WTC11 (cell line): ENCODE results near the gene DOHH. TPM values are rescaled to one million over a fixed set of nuclear protein-coding genes. Genes with fewer than 3 reads are reported as not detected.

Experiments used
- ATAC-seq: fragments of 200-7000 bp; cut with Tn5 transposase; 2 replicates; pipeline ENCODE4 v1.10.0; 2021; ENCODE audit warnings: mild to moderate bottlenecking, moderate library complexity
- CTCF ChIA-PET: fragments of 300-600 bp; sonication (Branson Sonifier 250); formaldehyde crosslinking; loops from one replicate; lab custom pipeline; 2021; ENCODE audit warnings: antibody characterized with exemption; lab: Charles Lee
- POLR2A ChIA-PET: fragments of 350-600 bp; sonication (Branson Sonifier 250); formaldehyde crosslinking; loops from one replicate; lab custom pipeline; 2021; ENCODE audit warnings: antibody characterized with exemption; lab: Charles Lee
- DNase-seq: peaks from one replicate; pipeline ENCODE4 v3.0.0; 2021; ENCODE audit warnings: low spot score
- H3K27ac Mint-ChIP-seq: 2 replicates; pipeline ENCODE4 v1.8.0; 2021; ENCODE audit warnings: mixed read lengths
- H3K27me3 Mint-ChIP-seq: 2 replicates; pipeline ENCODE4 v1.8.0; 2021; ENCODE audit warnings: low read depth, mild to moderate bottlenecking, moderate library complexity, mixed read lengths
- H3K36me3 Mint-ChIP-seq: 2 replicates; pipeline ENCODE4 v1.8.0; 2021; ENCODE audit warnings: mixed read lengths
- H3K4me1 Mint-ChIP-seq: 2 replicates; pipeline ENCODE4 v1.8.0; 2022; ENCODE audit warnings: mixed read lengths
- H3K4me3 Mint-ChIP-seq: 2 replicates; pipeline ENCODE4 v1.8.0; 2021; ENCODE audit warnings: mild to moderate bottlenecking, moderate library complexity, mixed read lengths
- H3K9me3 Mint-ChIP-seq: 2 replicates; pipeline ENCODE4 v1.8.0; 2021; ENCODE audit warnings: mixed read lengths
- CREB1 ChIP-seq: sonication (generic); formaldehyde crosslinking; IDR thresholded peaks from 2 replicates; pipeline ENCODE4 v1.8.0; 2023; ENCODE audit warnings: mild to moderate bottlenecking, missing genetic modification reagents
- FOXK1 ChIP-seq: sonication (generic); formaldehyde crosslinking; IDR thresholded peaks from 2 replicates; pipeline ENCODE4 v1.8.0; 2022; ENCODE audit warnings: mild to moderate bottlenecking, moderate library complexity, missing genetic modification reagents
- FOXP1 ChIP-seq: sonication (generic); formaldehyde crosslinking; IDR thresholded peaks from 2 replicates; pipeline ENCODE4 v1.8.0; 2022; ENCODE audit warnings: missing genetic modification reagents, mild to moderate bottlenecking, moderate library complexity, borderline replicate concordance
- GTF2I ChIP-seq: fragments of 250-450 bp; sonication (Bioruptor Pico); conservative IDR thresholded peaks from 2 replicates; pipeline ENCODE4 v1.4.0; 2021; ENCODE audit warnings: mild to moderate bottlenecking
- SOX15 ChIP-seq: fragments of 250-450 bp; sonication (Bioruptor Pico); IDR thresholded peaks from 2 replicates; pipeline ENCODE4 v1.9.0; 2021; ENCODE audit warnings: mild to moderate bottlenecking
- TCF7 ChIP-seq: sonication (generic); formaldehyde crosslinking; IDR thresholded peaks from 2 replicates; pipeline ENCODE4 v1.8.0; 2022; ENCODE audit warnings: mild to moderate bottlenecking, low read depth, missing genetic modification reagents, moderate library complexity
- ZNF232 ChIP-seq: sonication (generic); formaldehyde crosslinking; IDR thresholded peaks from 2 replicates; pipeline ENCODE4 v1.8.0; 2022; ENCODE audit warnings: mild to moderate bottlenecking, missing genetic modification reagents
- ZNF423 ChIP-seq: fragments of 250-450 bp; sonication (Bioruptor Pico); IDR thresholded peaks from 2 replicates; pipeline ENCODE4 v2.1.2; 2022; ENCODE audit warnings: mild to moderate bottlenecking, moderate library complexity
- total RNA-seq: library from RNA; stranded (reverse); gene quantifications from 3 replicates; pipeline ENCODE4 v1.2.3, GENCODE V29; 2021
- TF ChIP-seq, protein P1 (sequence below): fragments of 250-450 bp; sonication (Bioruptor Pico); IDR thresholded peaks from 2 replicates; pipeline ENCODE4 v1.9.0; 2021; ENCODE audit warnings: mild to moderate bottlenecking
- TF ChIP-seq, protein P2 (sequence below): sonication (generic); formaldehyde crosslinking; IDR thresholded peaks from 2 replicates; pipeline ENCODE4 v1.8.1; 2022; ENCODE audit warnings: low read depth, missing genetic modification reagents, borderline replicate concordance
- TF ChIP-seq, protein P3 (sequence below): fragments of 250-450 bp; sonication (Bioruptor Pico); conservative IDR thresholded peaks from 2 replicates; pipeline ENCODE4 v1.9.0; 2021; ENCODE audit warnings: mild to moderate bottlenecking
- TF ChIP-seq, protein P4 (sequence below): sonication (generic); formaldehyde crosslinking; IDR thresholded peaks from 2 replicates; pipeline ENCODE4 v1.8.0; 2023; ENCODE audit warnings: missing genetic modification reagents
- TF ChIP-seq, protein P5 (sequence below): fragments of 250-450 bp; sonication (Bioruptor Pico); IDR thresholded peaks from 2 replicates; pipeline ENCODE4 v1.9.0; 2021; ENCODE audit warnings: moderate library complexity, mild to moderate bottlenecking, inconsistent platforms, borderline replicate concordance

Gene DOHH
- total RNA-seq, 1 experiment from 2014 or later: 22.2 TPM

DNA sequence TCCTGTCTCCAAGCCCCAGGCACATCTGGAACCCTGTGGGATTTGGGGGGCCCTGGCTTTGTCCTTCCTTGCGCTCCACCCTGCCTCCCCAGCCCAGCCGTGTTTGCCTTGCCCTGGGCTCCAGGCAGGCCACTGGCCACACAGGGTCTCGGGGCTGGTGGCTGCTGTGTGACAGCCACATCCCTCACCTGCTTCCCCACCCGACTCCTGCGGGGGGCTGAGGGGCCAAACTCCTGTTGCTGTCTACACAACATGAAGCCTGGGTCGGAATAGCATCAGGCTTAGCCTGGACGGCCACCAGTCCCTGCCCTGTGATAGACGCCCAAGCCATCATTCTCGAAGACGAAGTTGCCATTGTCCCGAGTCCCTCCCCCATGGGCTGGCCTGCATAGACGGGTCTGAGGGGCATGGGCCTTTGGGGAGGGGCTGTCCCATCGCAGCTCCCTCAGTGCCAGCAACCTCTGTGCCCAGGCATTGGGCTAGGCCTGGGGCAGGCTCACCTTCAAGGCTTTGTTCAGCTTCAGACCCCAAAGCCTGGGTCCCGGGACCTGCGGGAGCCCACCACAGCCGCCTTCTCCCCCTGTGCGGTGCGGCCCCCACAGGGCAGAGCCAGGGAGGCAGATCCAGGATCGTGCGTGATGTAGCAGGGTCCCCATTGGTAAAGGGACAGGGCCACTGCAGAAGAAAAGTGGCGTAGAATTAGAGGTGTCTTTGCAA is 23.0 kb upstream of the DOHH start (continued):
- TF ChIP-seq, protein P1, sequence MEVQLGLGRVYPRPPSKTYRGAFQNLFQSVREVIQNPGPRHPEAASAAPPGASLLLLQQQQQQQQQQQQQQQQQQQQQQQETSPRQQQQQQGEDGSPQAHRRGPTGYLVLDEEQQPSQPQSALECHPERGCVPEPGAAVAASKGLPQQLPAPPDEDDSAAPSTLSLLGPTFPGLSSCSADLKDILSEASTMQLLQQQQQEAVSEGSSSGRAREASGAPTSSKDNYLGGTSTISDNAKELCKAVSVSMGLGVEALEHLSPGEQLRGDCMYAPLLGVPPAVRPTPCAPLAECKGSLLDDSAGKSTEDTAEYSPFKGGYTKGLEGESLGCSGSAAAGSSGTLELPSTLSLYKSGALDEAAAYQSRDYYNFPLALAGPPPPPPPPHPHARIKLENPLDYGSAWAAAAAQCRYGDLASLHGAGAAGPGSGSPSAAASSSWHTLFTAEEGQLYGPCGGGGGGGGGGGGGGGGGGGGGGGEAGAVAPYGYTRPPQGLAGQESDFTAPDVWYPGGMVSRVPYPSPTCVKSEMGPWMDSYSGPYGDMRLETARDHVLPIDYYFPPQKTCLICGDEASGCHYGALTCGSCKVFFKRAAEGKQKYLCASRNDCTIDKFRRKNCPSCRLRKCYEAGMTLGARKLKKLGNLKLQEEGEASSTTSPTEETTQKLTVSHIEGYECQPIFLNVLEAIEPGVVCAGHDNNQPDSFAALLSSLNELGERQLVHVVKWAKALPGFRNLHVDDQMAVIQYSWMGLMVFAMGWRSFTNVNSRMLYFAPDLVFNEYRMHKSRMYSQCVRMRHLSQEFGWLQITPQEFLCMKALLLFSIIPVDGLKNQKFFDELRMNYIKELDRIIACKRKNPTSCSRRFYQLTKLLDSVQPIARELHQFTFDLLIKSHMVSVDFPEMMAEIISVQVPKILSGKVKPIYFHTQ: no peak
- TF ChIP-seq, all 79 proteins: peak for 0

DNA sequence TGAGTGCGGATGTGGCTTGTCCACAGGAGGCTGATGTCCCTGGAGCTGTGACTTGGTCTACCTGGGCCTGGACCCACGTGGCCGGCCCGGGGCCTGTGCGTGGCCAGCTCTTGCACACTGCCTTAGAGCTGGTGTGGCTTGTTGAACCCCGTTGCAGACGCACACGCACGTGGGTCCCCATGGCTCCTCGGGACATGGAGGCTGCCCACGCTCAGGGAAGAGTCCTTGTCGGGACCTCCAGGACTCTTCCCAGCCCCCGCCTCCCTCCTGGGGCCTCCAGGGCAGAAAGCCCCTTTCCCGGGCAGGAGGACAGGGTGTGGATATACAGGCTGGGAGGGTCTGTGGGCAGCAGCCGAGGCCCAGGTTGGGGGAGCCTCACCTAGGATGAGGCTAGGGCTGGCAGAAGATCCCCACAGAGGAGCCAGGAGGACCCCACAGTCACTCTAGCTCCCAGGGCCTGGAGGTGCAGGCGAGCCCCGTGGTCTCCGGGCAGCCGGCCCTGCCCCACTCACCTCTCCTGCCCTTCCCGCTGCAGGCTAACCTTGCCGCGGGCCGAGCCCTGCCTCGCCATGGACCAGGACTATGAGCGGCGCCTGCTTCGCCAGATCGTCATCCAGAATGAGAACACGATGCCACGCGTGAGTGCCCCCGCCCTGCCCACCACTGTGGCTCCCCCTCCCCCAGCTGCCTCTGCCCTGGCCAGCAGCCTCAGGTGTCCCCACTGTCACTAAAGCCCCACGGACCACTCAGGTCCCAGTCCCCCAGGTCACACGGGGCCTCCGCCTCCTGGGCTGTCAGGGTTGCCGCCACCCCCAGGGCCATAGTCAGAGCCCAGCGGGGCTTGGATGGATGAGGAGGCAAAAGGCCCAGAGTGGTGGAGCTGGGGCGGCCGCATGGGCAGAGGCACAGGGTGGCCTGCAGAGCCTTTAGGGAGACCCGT is 22.2 kb upstream of the DOHH start:
- no peak for TF ChIP-seq FOXP1 (CRISPR knock-in tag)
- TF ChIP-seq SOX15 (CRISPR knock-in tag): no peak
- TF ChIP-seq TCF7 (CRISPR knock-in tag): 0 out of 2 replicates have a peak, but pooled peaks have one; percentile 50
- TF ChIP-seq, protein P2, sequence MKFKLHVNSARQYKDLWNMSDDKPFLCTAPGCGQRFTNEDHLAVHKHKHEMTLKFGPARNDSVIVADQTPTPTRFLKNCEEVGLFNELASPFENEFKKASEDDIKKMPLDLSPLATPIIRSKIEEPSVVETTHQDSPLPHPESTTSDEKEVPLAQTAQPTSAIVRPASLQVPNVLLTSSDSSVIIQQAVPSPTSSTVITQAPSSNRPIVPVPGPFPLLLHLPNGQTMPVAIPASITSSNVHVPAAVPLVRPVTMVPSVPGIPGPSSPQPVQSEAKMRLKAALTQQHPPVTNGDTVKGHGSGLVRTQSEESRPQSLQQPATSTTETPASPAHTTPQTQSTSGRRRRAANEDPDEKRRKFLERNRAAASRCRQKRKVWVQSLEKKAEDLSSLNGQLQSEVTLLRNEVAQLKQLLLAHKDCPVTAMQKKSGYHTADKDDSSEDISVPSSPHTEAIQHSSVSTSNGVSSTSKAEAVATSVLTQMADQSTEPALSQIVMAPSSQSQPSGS (CRISPR knock-in tag): no peak
- no peak for TF ChIP-seq ZNF232
- no peak for TF ChIP-seq FOXK1 (CRISPR knock-in tag)
- TF ChIP-seq, all 79 proteins: peak for 1
- DNase-seq (no peak), ATAC-seq (no peak)
- H3K36me3 Mint-ChIP-seq: peaks cover 10% of the 10 kb centered on the region
- H3K4me3 Mint-ChIP-seq: no peak overlapping the region
- no peaks in the 10 kb centered on the region for H3K27me3 Mint-ChIP-seq
- H3K4me1 Mint-ChIP-seq: peaks cover 32% of the 10 kb centered on the region
- ChIA-PET CTCF (interaction anchor here (1.2 kb wide), 1 partner anchor 22 kb away, joined by 3 read pairs; no protein-coding TSS in a partner anchor), POLR2A (no interaction called here)
- no peak overlapping the region for H3K27ac Mint-ChIP-seq
- no peaks in the 10 kb centered on the region for H3K9me3 Mint-ChIP-seq

DNA sequence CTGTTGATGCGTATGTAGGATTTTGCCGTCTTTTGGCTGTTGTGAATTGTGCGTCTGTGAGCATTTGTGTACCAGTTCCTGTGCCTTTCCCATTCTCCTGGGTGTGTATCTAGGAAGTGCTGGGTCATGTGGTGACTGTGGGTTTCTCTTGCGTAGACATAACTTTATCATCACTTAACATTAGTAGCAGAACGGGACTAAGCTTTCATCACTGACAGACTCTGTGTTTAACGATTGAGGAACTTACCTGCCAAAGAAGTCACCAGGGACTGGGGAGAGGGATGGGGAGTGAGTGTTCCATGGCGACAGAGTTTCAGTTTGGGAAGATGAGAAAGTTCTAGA is 20.6 kb upstream of the DOHH start:
- TF ChIP-seq, protein P3, sequence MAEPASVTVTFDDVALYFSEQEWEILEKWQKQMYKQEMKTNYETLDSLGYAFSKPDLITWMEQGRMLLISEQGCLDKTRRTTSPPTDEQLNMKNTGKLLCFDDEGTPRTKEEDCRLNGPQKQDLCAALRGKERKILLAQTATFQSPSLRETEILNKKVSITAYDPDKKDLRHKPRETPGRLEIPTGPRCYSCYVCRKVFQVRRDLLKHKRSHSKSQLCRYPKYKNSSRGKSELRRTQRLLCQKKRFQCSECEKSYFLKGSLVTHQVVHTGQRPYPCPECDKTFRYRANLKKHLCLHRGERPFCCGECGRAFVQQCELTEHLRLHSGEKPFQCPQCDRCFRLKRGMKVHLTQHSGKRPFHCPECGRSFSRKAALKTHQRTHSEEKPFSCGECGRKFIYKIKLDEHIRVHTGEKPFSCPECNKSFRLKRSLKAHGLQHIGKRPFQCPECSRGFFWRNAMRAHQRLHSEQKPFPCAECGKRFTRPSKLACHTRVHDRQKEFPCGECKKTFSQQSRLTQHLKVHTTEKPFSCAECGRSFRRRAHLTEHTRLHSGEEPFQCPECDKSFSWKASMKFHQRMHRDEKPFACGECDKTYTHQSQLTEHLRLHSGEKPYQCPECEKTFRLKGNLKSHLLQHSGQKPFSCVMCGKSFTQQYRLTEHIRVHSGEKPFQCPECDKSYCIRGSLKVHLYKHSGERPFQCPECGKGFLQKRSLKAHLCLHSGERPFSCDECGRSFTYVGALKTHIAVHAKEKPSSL (CRISPR knock-in tag): no peak
- TF ChIP-seq, protein P4, sequence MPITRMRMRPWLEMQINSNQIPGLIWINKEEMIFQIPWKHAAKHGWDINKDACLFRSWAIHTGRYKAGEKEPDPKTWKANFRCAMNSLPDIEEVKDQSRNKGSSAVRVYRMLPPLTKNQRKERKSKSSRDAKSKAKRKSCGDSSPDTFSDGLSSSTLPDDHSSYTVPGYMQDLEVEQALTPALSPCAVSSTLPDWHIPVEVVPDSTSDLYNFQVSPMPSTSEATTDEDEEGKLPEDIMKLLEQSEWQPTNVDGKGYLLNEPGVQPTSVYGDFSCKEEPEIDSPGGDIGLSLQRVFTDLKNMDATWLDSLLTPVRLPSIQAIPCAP (CRISPR knock-in tag): no peak
- TF ChIP-seq ZNF232: no peak
- no peak for TF ChIP-seq ZNF423 (CRISPR knock-in tag)
- no peak for TF ChIP-seq GTF2I
- TF ChIP-seq, protein P5, sequence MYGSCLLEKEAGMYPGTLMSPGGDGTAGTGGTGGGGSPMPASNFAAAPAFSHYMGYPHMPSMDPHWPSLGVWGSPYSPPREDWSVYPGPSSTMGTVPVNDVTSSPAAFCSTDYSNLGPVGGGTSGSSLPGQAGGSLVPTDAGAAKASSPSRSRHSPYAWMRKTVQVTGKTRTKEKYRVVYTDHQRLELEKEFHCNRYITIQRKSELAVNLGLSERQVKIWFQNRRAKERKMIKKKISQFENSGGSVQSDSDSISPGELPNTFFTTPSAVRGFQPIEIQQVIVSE (CRISPR knock-in tag): no peak
- TF ChIP-seq CREB1 (CRISPR knock-in tag): no peak
- TF ChIP-seq, all 79 proteins: peak for 0
- DNase-seq: no peak
- H3K27ac Mint-ChIP-seq: peak overlapping the region; percentile 79
- H3K4me1 Mint-ChIP-seq: peaks cover 43% of the 10 kb centered on the region
- H3K9me3 Mint-ChIP-seq: no peaks in the 10 kb centered on the region
- ChIA-PET CTCF (interaction anchor here (0.7 to 3.5 kb wide), 3 partner anchors 24 to 216 kb away, joined by 3 to 20 read pairs (median 5); no protein-coding TSS in a partner anchor), POLR2A (no interaction called here)
- peaks cover 7% of the 10 kb centered on the region for H3K36me3 Mint-ChIP-seq
- no peak for ATAC-seq
- H3K27me3 Mint-ChIP-seq: no peaks in the 10 kb centered on the region
- H3K4me3 Mint-ChIP-seq: no peak overlapping the region
